ENCODE results near the gene LAMC1. TPM values are rescaled to one million over a fixed set of nuclear protein-coding genes. Genes with fewer than 3 reads are reported as not detected.
"Not testable (repeated sequence)": the region's sequence is repeated elsewhere in the genome, so short reads cannot be mapped to it uniquely, and the experiment has no call there.

The LAMC1 gene
- total and polyA plus RNA-seq, 2 of the 4 experiments (the other 2 are of a cell fraction) = 249 to 394 TPM

- H2BK120ac ChIP-seq (ENCODE audit: low read depth, low read length) = 0 out of 2 replicates have a peak overlapping the region, but pooled peaks have one; percentile 39
- H3K9ac ChIP-seq (ENCODE audit: low read depth, low read length); H2AK5ac ChIP-seq (ENCODE audit: low read depth, low read length); H3K79me1 ChIP-seq (ENCODE audit: low read depth in 1 of 2, low read length in 2 of 2); POLR2A ChIA-PET (ENCODE audit: unreplicated experiment); H2BK15ac ChIP-seq (ENCODE audit: low read depth, low read length); CTCF ChIA-PET; in situ Hi-C loops (cut with MboI; ENCODE audit: low sequenced_read_pairs); H3K27me3 ChIP-seq (ENCODE audit: control insufficient read depth, insufficient read depth, low read length); H3K36me3 ChIP-seq (ENCODE audit: control insufficient read depth, insufficient read depth, low read length); intact Hi-C loops (cut with micrococcal nuclease); H4K20me1 ChIP-seq (ENCODE audit: insufficient read depth, low read length); H3K4ac ChIP-seq (ENCODE audit: low read depth, low read length); H3K4me2 ChIP-seq (ENCODE audit: low read depth, low read length); H3K18ac ChIP-seq (ENCODE audit: low read depth, low read length); H2AFZ ChIP-seq (replicated peaks; ENCODE audit: low read length, poor library complexity); dilution Hi-C loops (cut with HindIII; ENCODE audit: low sequenced_read_pairs, unreplicated experiment); BruUV-seq (replicated peaks); H2BK20ac ChIP-seq (ENCODE audit: low read depth, low read length); DNase-seq; H3K27ac ChIP-seq (ENCODE audit: insufficient read depth, low read length); H3K56ac ChIP-seq (ENCODE audit: extremely low read depth, insufficient read depth, low read length); H3K23ac ChIP-seq (ENCODE audit: low read depth, low read length); H3K14ac ChIP-seq (replicated peaks; ENCODE audit: low read depth, low read length); H3K4me3 ChIP-seq (ENCODE audit: insufficient read depth, low read depth, low read length); H4K91ac ChIP-seq (ENCODE audit: insufficient read depth, low read depth, low read length); ATAC-seq (ENCODE audit: low read depth); H4K5ac ChIP-seq (ENCODE audit: low read depth, low read length); H4K8ac ChIP-seq (ENCODE audit: low read depth in 2 of 2, low read length in 2 of 2); H3K4me1 ChIP-seq (ENCODE audit: control insufficient read depth, insufficient read depth, low read length); H3K9me3 ChIP-seq (ENCODE audit: control insufficient read depth, insufficient read depth, low read length); H2AK9ac ChIP-seq (replicated peaks; ENCODE audit: low read depth, low read length, poor library complexity): not testable (repeated sequence)
- peaks cover 14% of the 10 kb centered on the region; the same call in 1 of the 2 replicates for H3K9me1 ChIP-seq (ENCODE audit: insufficient read depth, low read length)
- peak overlapping the region; percentile 37 for H2BK5ac ChIP-seq (ENCODE audit: low read depth, low read length, poor library complexity, severe bottlenecking)
- no CpG with 5 or more reads among the region's 1 CpG for WGBS, 2 experiments (ENCODE audit: extremely low coverage in 2 of 2, insufficient read length in 1 of 2)
Measured at GRCh38 chr1:183150032-183150431, 126.8 kb downstream of the LAMC1 start.

Measured in IMR-90 (cell line).